GF-D8 (cell line): ENCODE data around the gene SH3BGR.
"Not testable (repeated sequence)": the region's sequence is repeated elsewhere in the genome, so short reads cannot be mapped to it uniquely, and the experiment has no call there.

Experiments used
- DNase-seq: peaks from one replicate; lab custom pipeline; 2025; lab: John Stamatoyannopoulos, UW

The SH3BGR gene

DNA sequence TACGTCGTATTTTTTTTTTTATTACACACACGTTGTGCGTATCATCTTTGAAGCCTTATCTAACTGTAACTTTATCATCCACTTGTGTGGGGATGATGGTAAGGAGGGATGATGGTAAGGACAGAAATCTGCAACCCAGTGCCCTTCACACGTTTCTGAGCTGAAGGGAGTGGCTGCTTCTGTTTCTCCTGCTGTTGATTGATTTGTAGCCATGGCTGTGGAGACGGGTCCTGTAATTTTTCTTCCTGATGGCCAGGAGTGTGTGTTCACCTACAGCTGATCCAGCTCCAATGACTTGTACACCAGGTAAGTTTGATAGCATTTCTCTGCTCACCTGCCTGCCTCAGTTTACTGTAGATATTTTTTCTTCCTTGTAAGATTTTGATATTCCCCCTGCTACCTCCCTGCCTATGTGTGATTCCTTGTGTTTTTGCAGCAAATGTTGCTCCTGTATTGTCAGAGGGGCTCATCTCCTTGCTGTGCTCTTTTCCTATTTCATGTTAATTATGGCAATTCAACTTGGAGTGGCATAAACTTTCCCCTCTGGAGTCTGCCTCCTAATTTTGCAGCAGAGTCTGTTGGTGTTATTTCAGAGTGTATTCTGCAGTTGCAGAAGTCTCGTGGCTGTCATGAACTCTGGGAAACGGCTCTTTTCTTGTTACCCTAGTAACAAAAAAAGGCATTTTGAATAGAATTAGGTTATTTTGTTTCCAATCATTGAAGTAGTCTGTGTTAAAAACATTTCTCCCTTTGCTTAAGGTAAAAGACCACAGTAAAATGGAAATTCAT, 64.1 kb downstream of the SH3BGR start:
- DNase-seq: no peak

DNA sequence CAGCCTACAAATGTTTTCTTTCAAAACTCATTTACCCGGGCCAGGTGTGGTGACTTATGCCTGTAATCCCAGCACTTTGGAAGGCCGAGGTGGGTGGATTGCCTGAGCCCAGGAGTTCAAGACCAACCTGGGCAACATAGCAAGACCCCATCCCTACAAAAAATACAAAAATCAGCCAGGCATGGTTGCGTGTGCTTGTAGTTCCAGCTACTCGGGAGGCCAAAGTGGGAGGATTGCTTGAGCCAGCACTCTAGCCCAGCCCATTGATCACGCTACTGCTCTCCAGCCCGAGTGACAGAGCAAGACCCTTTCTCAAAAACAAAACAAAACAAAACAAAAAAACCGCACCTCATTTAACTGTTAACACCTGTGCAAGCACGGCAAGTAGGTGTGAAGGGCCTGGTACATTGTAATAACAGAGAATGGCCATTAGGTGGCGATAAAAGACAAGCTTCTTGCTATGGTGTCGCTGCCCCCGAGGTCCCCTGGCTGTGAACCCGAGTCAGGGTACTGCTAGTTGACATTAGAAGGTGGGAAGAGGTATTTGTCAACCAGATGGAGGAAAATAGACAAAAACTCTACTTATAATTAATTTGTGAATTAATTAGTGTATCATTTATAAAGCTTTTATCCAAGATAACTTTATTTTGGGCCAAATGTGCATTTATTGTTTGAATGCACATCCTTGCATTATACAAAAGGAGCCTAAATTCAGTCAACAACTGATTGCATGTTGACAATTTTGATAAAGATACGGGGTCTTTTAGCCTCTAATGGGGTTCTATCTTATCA, 66.5 kb downstream of the SH3BGR start:
- DNase-seq: no peak

DNA sequence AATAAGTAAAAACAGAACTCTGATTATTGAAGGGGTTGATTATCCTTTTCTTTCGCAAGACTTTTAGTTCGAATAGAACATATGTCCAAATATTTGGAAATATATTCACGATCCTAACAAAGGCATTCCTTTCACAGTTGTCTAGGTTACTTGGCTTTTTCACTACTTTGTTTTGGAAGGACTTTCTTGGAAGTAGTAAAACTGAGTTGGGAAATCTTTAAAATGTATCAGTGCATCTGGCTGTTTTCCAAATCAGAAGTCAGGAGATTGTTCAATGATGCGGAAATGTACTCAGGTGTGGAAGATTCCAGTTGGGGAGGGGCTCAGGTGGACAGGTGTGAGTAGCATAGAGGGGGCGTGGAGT, 67.1 kb downstream of the SH3BGR start:
- DNase-seq: no peak

DNA sequence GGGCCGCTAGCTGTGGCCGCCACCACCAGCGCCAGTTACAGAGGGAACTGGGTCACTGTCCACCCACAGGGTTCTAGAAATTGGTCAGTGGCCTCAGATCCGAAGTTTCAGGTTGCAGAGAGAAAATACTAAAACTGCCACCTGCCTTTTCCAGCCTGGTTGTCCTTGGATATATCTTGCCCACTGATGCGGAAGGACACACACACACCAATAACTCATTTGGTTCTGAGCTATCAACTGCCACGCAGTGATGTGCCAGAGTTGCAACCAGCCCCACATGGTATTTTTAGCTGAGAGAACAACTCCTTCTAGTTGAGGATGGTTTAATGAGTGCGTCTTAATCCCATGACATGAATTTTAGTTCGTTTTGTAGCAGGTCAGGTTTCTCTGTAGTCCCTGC, 68.1 kb downstream of the SH3BGR start:
- DNase-seq: no peak

DNA sequence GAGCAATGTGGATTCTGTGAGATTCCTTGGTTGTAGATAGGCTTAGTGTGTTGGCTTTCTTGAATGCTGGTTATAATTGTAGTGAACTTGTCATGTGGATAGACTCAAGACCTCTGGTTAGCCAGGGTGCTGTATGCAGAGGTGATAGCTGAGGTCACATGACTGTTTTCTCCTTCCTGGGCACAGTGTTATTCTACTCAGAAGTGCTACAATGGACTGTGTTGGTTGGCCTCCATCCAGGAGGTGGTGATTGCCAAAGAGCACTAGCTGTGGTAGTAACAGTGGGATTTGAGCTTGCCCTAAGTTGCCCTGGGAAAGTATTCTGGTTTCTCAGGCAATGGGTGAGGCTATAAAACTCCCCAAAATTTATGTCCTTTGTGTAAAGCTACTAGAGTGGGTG, 71.6 kb downstream of the SH3BGR start:
- no peak for DNase-seq

DNA sequence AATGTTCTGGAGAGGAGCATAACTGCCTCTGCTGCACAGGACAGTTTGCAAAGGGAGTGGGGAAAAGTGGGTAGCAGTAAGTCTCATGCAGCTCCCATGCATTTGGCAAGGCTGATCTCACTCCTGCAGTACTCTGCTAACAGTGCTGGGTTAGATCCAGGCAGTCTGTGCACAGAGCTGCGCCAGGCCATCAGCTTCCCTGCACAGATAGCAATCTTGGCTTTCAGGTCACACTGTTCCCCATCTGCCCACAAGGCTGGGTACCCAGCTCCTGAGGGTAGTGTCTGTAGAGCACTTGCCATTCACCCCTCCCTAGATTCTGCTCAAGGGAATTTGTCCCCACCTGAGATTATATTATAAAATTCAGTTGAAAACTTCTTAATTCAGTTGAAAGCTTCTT, 72.1 kb downstream of the SH3BGR start:
- no peak for DNase-seq

DNA sequence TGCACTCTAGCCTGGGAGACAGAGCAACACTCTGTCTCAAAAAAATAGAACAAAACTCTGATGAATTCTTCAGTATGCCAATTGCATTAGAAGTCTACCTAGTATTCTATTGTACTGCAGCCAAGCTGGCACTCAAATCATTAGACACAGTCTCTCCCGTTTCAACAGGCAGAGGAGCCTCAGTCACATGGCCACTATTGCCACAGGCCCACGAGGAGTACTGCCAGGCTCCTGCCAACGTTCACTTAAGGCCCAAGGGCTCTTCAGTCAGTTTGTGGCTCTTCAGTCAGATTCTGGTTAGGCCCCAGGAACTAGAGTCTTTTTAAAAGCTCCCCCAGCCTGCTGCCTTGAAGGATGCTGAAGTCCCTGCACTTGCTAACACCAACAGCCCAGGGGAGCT, 73.4 kb downstream of the SH3BGR start:
- DNase-seq: no peak

DNA sequence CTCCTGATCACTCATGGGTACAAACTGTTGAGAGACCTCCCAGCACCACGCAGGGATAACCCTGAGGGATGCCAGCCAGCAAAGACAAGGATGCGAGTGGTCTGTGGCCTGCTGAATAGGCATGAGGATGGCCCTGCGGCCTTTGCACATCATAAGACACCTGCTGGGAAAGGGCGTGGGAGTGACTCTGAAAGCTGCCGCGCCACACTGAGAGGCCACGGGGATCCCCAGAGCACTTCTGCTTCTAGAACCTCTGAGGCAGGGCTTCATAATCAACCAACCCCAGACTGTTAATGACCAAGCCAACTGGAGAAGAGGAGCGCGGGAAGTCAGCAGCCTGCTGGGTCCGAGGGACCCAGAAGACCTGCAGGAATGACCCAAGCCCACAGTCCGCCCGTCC, 73.8 kb downstream of the SH3BGR start:
- no peak for DNase-seq

DNA sequence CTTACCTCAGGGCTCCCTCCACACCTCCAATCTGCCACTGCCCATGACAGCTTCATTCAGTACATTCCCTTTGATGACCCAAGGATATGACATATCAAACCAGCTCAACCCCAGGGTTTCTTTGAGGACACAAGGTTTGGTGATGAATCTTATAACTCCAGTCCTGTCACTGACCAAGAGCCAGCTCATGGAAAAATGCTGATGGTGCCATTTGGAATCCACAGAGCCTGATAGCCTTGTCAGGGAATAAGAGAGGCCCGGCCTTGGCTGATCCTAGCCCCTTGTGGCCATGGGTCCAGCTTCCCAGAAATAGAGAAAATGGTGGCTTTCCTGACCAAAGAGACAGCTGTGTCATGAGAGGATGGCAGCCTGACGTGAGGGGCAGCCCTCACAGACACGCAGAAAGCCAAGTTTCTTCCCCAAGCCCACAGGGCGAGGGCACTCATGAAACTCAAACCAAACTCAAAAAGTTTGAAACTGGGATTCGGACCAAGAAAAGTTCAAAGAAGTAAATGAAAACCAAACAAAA, 75.4 kb downstream of the SH3BGR start:
- no peak for DNase-seq

DNA sequence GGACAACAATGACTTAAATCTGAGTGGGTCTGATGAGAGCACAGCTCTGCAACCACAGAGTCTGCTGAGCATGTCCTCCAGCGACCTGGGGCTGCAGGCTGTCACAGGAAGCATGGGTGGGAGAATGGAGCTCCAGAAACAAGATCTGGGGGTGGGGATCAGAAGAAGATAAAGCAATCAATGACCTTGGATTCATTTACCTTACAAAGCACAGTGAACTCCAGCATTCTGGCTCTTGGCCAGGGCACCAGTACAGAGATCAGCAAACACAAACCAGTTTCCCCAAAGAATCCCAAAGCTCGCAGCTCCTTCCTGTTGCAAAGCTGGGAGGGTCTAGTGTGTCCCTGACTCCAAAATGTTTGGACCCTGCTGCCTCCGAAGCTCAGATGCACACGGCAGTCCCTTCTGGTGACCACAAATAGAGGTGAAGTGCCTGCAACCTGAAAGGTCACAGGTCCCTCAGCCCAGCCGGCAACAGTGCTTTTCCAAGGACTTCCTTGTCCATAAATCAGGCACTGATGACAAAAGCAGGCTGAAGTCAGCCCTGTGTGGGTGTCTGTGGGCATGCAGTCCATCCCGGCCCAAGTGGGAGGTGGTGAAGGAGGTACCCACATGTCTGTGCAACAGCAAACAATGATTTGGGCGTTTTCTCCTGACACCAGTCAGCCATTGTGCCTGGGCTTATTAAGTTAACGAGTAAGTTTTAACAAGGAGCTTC, 76.1 kb downstream of the SH3BGR start:
- no peak for DNase-seq

DNA sequence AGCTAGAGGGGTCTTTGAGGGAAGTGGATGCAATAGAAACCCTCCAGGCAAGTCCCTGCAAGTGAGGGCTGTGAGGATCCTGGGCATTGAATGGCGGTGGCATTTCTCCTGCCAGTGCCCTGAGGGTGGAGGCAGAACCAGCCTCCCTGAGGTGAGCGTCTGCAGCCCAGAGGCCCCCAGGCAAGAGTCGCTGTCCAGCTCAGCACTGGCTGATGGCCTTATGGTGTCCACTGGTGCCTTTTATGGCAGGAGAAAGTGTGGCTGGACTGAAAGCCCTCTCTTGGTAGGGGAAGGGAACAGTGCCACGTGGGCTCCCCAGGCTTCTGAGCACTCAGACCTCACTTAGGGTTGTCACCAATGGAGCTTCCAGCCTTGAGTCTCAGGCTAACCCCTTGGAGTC, 77.3 kb downstream of the SH3BGR start:
- no peak for DNase-seq

DNA sequence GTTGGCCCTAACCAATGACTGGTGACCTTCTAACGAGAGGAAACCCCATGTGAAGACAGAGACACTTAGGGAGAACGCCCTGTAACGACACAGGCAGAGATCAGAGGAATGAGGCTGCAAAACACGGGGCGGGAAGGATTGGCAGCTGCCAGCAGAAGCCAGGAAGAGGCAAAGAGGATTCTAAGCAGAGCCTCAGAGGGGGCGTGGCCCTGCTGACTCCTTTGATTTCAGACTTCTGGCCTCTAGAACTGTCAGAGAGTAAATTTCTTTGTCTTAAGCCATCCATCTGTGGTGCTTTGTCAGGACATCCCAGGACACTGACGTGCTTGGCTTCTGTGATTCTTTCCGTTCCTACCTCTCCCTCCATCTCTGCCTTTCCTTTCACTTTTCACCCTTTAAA, 79.3 kb downstream of the SH3BGR start:
- DNase-seq: no peak

DNA sequence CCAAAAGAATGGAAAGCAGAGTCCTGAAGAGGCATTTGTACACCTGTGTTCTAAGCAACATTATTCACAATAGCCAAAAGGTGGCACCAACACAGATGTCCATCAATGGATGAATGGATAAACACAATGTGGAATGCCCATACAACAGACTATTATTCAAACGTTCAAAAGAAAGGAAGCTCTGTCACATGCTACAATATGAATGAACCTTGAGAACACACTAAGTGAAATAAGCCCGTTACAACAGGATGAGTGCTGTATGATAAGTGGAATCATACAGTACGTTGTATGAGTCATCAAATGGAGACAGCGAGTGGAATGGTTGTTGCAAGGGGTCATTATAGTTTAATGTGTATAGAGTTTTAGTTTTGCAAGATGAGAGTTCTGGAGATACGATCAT, 80.1 kb downstream of the SH3BGR start:
- DNase-seq: no peak

DNA sequence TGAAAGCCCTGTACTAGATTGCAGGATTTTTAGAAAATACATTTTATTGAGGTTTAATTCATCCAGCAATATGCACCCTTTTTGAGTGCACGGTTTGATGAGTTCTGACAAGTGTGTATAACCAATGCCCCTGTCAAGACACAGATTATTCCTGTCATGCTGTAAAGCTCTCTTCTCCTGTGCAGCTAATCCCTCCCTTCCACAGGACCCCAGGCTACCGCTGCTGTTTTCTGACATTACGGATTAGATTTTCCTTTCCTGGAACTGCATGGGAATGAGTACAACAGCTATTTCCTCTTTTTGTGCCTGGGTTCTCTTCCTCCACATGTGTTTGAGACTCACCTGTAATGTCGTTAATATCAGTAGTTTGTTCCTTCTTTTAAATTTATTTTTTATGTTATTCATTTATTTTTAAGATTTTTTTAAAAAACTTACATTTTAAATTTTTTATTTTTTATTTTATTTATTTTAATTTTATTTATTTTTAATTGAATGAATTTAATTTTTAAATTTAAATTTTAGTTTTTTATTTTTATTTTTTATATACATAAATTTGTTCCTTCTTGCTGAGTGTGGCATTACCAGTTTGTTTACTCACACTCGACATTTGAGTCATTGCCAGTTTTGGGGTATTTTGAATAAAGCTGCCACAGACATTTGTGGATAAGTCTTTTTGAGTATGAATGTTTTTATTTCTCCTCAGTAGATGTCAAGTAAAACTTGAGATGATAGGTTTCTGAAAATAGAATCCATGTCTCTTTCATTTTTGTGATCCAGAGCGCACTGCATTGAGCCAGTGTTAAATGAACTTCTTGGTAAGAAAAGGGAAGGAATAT, 82.0 kb downstream of the SH3BGR start:
- DNase-seq: no peak

DNA sequence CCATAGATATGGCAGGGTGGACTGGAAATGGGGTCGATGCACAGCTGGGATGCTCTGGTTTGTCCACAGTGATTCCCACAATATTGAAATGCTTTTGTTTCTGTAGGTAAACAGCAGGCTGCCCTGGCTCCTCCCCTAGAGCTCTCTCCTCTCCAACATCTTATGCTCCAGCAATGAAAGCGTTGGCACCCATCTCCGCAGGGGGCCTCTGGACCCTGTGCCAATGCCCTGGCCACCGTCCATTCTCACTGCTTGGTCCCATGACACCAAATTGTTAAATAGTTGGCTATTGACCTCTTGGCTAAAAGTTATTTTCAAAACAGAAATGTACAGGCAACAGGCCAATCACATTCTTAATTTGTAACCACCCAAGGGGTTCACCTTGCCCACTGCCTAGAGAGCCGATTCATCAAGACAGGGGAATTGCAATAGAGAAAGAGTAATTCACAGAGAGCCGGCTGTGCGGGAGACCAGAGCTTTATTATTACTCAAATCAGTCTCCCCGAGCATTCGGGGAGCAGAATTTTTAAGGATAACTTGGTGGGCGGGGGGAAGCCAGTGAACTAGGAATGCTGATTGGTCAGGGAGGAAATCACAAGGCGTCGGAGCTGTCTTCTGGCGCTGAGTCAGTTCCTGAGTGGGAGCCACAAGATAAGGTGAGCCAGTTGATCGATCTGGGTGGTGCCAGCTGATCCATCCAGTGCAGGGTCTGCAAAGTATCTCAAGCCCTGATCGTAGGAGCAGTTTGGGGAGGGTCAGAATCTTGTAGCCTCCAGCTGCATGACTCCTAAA, 84.1 kb downstream of the SH3BGR start:
- DNase-seq: no peak

DNA sequence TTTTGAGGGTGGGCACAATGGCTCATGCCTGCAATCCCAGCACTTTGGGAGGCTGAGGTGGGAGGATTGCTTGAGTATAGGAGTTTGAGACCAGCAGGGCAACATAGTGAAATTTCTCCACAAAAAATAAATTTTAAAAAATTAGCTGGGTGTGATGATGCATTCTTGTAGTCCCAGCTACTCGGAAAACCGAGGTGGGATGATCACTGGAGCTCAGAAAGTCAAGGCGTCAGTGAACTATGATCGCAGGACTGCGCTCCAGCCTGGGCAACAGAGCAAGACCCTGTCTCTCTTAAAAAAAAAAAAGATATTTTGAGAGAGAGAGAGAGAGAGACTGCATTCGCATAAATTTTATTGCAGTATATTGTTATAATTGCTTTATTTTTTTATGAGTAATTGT, 85.1 kb downstream of the SH3BGR start:
- DNase-seq: no peak

DNA sequence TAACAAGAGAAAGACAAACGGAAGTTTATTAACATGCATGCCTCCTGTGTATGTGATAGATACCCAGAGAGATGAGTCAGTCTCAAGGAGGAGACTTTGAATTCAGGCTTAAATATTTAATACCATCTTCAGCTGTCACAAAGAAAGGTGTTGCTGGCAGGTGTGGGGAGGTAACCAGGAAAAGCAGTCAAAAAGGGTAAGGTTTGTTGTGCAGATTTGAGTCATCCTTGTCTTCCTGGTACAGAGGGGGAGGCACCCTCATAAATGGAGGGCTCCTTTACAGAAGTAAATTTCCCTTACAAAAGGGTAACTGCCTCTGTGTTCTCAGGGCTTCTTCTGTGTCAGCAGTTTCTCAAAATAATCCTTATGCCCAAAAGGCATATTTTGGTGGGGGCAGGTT, 85.8 kb downstream of the SH3BGR start:
- DNase-seq: no peak

DNA sequence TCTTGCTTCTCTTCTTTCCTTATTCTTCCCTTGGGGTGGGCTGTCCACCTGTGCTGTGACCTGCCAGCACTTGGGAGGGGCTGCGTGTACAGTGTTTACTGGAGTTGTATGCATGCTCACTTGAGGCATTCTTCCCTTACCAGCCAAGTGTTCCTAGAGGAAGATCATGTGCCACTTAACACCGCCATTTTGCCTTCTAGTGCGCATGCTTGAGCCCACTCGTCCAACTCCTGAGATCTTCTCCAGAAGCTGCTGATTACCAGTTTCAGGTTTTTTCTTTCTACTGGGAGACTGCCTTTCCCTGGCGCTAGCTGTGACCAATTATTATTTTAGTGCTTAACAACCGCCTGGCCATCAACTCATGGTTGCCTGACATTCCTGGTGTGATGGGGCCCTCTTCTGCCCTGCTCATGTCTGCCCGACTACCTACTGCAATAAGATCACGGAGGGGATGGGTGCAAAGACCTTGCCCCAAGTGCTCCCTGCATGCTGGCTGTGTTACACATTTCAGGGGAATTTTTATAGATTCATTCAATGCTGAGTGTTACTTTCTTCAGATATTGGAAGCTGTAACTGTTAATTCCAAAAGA, 86.8 kb downstream of the SH3BGR start:
- no peak for DNase-seq

DNA sequence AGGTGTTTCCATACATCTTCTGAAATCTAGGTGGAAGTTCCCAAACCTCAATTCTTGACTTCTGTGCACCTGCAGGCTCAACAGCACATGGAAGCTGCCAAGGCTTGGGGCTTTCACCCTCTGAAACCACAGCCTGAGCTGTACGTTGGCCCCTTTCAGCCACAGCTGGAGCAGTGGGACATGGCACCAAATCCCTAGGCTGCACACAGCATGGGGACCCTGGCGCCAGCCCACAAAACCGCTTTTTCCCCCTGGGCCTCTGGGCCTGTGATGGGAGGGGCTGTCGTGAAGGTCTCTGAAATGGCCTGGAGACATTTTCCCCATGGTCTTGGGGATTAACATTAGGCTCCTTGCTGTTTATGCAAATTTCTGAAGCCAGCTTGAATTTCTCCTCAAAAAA, 88.6 kb downstream of the SH3BGR start:
- DNase-seq: not testable (repeated sequence)

DNA sequence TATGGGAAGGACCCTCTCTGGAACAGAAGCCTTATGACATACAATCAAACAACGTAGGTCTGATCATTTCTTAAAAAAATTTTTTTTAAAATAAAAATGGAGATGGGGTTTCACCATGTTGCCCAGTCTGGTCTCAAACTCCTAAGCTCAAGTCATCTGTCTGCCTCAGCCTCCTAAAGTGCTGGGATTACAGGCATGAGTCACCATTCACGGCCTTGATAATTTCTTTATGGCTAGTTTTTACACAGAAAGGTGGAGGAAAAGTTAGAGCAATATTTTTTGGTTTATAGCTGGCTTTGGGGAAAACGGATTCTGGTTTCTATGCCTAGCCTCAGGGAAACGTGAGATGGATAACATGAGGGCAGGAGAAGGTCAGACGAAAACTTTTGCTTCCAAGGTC, 91.0 kb downstream of the SH3BGR start:
- DNase-seq: no peak

DNA sequence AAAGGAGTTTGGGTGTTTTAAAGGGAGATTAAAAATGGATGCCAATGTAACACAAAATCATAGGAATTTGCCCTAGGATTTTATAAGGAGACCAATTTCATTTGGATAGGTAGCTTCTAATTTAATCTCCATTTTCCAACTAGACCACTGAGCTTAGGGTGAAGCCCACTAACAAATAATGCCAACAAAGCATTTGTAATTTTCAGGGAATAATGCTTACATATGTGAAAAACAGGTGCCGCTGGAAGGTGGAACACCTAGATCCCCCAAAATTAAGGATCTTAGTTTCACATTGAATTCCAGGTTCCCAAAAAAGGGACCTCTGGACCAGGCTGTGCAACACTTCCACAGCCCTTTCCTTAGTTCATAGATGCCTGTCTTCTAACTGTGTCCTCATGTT, 94.8 kb downstream of the SH3BGR start:
- no peak for DNase-seq
